Neural cell (in vitro differentiated cells): ENCODE measurements around the gene HDGFL3. TPM values are rescaled to one million over a fixed set of nuclear protein-coding genes. Genes with fewer than 3 reads are reported as not detected.

ENCODE experiments used
- H2AFZ ChIP-seq: fragments of 200-600, 300-800 bp; sonication (generic), shearing (Covaris generic); 2 replicates; pipeline ENCODE4 v1.6.0; 2014; ENCODE audit warnings: low read depth, mild to moderate bottlenecking, antibody characterized with exemption, low read length, moderate library complexity
- H3F3A ChIP-seq: fragments of 200-600 bp; shearing (Covaris generic); 2 replicates; pipeline ENCODE4 v1.6.1; 2016; ENCODE audit warnings: mild to moderate bottlenecking, moderate library complexity, mixed read lengths, antibody characterized with exemption, low read length; ENCODE audit not compliant: insufficient read depth, poor library complexity, severe bottlenecking
- H3K27ac ChIP-seq: fragments of 200-600, 300-800 bp; sonication (generic), shearing (Covaris generic); 2 replicates; pipeline ENCODE4 v1.5.1; 2014; ENCODE audit warnings: mild to moderate bottlenecking, low read length, moderate library complexity
- H3K27me3 ChIP-seq: fragments of 300-800, 200-600 bp; sonication (generic), shearing (Covaris generic); 2 replicates; pipeline ENCODE4 v1.6.0; 2014; ENCODE audit warnings: mild to moderate bottlenecking, low read depth, low read length, moderate library complexity; ENCODE audit not compliant: insufficient read depth
- H3K36me3 ChIP-seq: fragments of 300-800, 200-600 bp; sonication (generic), shearing (Covaris generic); 2 replicates; pipeline ENCODE4 v1.5.1; 2014; ENCODE audit warnings: mild to moderate bottlenecking, antibody characterized with exemption, low read length, moderate library complexity; ENCODE audit not compliant: insufficient read depth
- H3K4me2 ChIP-seq: fragments of 300-800, 200-600 bp; sonication (generic), shearing (Covaris generic); 2 replicates; pipeline ENCODE4 v1.6.0; 2014; ENCODE audit warnings: mild to moderate bottlenecking, low read length
- H3K4me3 ChIP-seq: fragments of 300-800, 200-600 bp; sonication (generic), shearing (Covaris generic); 2 replicates; pipeline ENCODE4 v1.5.1; 2014; ENCODE audit warnings: mild to moderate bottlenecking, low read length, moderate library complexity
- H3K79me2 ChIP-seq: fragments of 200-600 bp; shearing (Covaris generic); replicated peaks from 2 replicates; pipeline ENCODE4 v1.6.0; 2014; ENCODE audit warnings: mild to moderate bottlenecking, low read length, moderate library complexity; ENCODE audit not compliant: insufficient read depth
- H3K9ac ChIP-seq: fragments of 300-800, 200-600 bp; sonication (generic), shearing (Covaris generic); 2 replicates; pipeline ENCODE4 v1.6.1; 2016; ENCODE audit warnings: mild to moderate bottlenecking, low read length, mixed read lengths
- H3K9me2 ChIP-seq: fragments of 200-600 bp; shearing (Covaris generic); 2 replicates; pipeline ENCODE4 v1.6.1; 2016; ENCODE audit warnings: mild to moderate bottlenecking, low read length, mixed read lengths; ENCODE audit not compliant: insufficient read depth
- H3K9me3 ChIP-seq: fragments of 200-600, 300-800 bp; sonication (generic), shearing (Covaris generic); 2 replicates; pipeline ENCODE4 v1.6.1; 2016; ENCODE audit warnings: mild to moderate bottlenecking, mixed run types, low read length, moderate library complexity, mixed read lengths
- H4K20me1 ChIP-seq: fragments of 200-600 bp; shearing (Covaris generic); 2 replicates; pipeline ENCODE4 v1.6.1; 2016; ENCODE audit warnings: mild to moderate bottlenecking, mixed run types; ENCODE audit not compliant: insufficient read depth
- EZH2 ChIP-seq: fragments of 200-600, 300-800 bp; shearing (Covaris generic), sonication (generic); IDR thresholded peaks from 2 replicates; pipeline ENCODE4 v1.6.1; 2014; ENCODE audit warnings: antibody characterized with exemption, low read length, borderline replicate concordance, mild to moderate bottlenecking; ENCODE audit not compliant: insufficient read depth, poor library complexity, severe bottlenecking
- MXI1 ChIP-seq: fragments of 450-650 bp; conservative IDR thresholded peaks from 2 replicates; pipeline ENCODE4 v1.6.1; 2014; ENCODE audit warnings: antibody characterized with exemption, mild to moderate bottlenecking; ENCODE audit not compliant: poor library complexity, severe bottlenecking
- POLR2AphosphoS5 ChIP-seq: IDR thresholded peaks from 2 replicates; pipeline ENCODE4 v1.6.1; 2012
- RAD21 ChIP-seq: fragments of 450-650 bp; conservative IDR thresholded peaks from 2 replicates; pipeline ENCODE4 v1.6.1; 2014; ENCODE audit warnings: antibody characterized with exemption, mild to moderate bottlenecking, moderate library complexity
- SMC3 ChIP-seq: fragments of 450-650 bp; conservative IDR thresholded peaks from 2 replicates; pipeline ENCODE4 v1.6.1; 2014; ENCODE audit warnings: antibody characterized with exemption, mild to moderate bottlenecking, moderate library complexity; ENCODE audit not compliant: poor library complexity
- TAF1 ChIP-seq: IDR thresholded peaks from 2 replicates; pipeline ENCODE4 v1.6.1; 2012; ENCODE audit warnings: low read depth
- polyA plus RNA-seq: library from polyadenylated mRNA; depleted of rRNA; stranded (reverse); fragments of >200 nt; gene quantifications from 2 replicates; pipeline ENCODE4 v1.2.3, GENCODE V29; 2014
- TF ChIP-seq, protein P1 (sequence below): fragments of 450-650 bp; IDR thresholded peaks from 2 replicates; pipeline ENCODE4 v1.5.1; 2014; ENCODE audit warnings: antibody characterized with exemption, mild to moderate bottlenecking, moderate library complexity; ENCODE audit not compliant: poor library complexity, severe bottlenecking
- TF ChIP-seq, protein P2 (sequence below): IDR thresholded peaks from 2 replicates; pipeline ENCODE4 v1.6.1; 2012; ENCODE audit warnings: borderline replicate concordance

The HDGFL3 gene
- polyA plus RNA-seq, 1 donor from 2014 or later, result 339 TPM

DNA sequence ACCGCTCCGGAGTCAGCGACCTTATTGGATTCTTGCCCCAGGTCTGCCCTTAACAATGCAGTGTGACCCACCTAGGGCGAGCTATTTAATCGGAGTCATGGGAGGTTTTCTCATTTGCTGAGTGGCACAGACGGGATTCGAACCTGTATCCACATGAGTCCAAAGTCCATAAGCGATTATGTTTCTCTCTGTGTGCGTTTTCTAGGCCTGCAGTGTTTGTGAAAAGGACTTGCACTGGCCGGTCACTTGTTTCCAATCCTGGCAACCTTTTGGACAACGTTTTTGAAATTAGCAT lies 691 bp upstream of the HDGFL3 start:
- peak overlapping the region; percentile 86 for H3K4me3 ChIP-seq
- peak overlapping the region; percentile 93 for H3K9ac ChIP-seq
- H2AFZ ChIP-seq, result peak overlapping the region; percentile 97
- no peaks in the 10 kb centered on the region for H3F3A ChIP-seq
- H3K27ac ChIP-seq, result peak overlapping the region; percentile 88
- H3K9me3 ChIP-seq, result no peaks in the 10 kb centered on the region
- TF ChIP-seq POLR2AphosphoS5 (no peak), SMC3 (peak; percentile 31)
- TF ChIP-seq, protein P1, sequence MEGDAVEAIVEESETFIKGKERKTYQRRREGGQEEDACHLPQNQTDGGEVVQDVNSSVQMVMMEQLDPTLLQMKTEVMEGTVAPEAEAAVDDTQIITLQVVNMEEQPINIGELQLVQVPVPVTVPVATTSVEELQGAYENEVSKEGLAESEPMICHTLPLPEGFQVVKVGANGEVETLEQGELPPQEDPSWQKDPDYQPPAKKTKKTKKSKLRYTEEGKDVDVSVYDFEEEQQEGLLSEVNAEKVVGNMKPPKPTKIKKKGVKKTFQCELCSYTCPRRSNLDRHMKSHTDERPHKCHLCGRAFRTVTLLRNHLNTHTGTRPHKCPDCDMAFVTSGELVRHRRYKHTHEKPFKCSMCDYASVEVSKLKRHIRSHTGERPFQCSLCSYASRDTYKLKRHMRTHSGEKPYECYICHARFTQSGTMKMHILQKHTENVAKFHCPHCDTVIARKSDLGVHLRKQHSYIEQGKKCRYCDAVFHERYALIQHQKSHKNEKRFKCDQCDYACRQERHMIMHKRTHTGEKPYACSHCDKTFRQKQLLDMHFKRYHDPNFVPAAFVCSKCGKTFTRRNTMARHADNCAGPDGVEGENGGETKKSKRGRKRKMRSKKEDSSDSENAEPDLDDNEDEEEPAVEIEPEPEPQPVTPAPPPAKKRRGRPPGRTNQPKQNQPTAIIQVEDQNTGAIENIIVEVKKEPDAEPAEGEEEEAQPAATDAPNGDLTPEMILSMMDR, result peak; percentile 3
- TF ChIP-seq, protein P2, sequence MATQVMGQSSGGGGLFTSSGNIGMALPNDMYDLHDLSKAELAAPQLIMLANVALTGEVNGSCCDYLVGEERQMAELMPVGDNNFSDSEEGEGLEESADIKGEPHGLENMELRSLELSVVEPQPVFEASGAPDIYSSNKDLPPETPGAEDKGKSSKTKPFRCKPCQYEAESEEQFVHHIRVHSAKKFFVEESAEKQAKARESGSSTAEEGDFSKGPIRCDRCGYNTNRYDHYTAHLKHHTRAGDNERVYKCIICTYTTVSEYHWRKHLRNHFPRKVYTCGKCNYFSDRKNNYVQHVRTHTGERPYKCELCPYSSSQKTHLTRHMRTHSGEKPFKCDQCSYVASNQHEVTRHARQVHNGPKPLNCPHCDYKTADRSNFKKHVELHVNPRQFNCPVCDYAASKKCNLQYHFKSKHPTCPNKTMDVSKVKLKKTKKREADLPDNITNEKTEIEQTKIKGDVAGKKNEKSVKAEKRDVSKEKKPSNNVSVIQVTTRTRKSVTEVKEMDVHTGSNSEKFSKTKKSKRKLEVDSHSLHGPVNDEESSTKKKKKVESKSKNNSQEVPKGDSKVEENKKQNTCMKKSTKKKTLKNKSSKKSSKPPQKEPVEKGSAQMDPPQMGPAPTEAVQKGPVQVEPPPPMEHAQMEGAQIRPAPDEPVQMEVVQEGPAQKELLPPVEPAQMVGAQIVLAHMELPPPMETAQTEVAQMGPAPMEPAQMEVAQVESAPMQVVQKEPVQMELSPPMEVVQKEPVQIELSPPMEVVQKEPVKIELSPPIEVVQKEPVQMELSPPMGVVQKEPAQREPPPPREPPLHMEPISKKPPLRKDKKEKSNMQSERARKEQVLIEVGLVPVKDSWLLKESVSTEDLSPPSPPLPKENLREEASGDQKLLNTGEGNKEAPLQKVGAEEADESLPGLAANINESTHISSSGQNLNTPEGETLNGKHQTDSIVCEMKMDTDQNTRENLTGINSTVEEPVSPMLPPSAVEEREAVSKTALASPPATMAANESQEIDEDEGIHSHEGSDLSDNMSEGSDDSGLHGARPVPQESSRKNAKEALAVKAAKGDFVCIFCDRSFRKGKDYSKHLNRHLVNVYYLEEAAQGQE, result no peak
- H4K20me1 ChIP-seq, result peaks cover under 1% of the 10 kb centered on the region
- H3K27me3 ChIP-seq, result no peaks in the 10 kb centered on the region
- no peaks in the 10 kb centered on the region for H3K36me3 ChIP-seq
- peak overlapping the region; percentile 56 for H3K4me2 ChIP-seq
- H3K9me2 ChIP-seq, result no peaks in the 10 kb centered on the region
- peaks cover 41% of the 10 kb centered on the region for H3K79me2 ChIP-seq

DNA sequence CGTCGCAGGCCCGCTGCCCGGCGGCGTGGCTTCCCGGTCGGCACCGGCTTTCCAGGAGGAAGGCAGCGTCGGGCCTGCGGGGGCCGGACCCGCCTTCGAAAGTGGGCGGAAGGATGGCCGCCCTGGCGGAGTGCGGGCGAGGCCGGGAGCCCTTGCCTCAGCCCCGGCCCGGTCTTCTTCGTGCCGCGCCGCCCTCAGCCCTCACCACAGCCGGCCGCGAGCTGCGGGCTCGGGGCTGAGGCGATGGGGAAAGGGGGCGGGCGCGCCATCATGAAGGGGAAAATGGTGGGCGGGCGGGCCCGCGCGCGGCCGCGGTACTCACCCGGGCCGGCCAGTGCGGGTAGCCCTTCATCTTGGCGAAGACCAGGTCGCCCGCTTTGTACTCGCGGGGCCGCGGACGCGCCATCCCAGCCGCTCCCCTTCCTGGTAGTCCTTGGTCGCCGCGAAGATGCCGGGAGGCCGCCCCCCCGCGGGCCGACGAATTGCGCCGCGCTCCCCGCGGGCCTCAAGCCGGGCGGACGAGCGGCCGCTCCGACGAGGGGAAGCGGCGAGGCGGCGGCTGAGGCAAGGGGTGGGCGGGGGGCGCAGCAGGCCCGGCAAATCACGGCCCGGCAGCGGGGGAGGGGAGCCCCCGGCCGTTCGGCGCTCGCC lies 489 bp downstream of the HDGFL3 start:
- H3K9ac ChIP-seq, result peak overlapping the region; percentile 93
- H3K27me3 ChIP-seq, result no peaks in the 10 kb centered on the region
- H4K20me1 ChIP-seq, result peaks cover 8% of the 10 kb centered on the region
- peak overlapping the region; percentile 52 for H2AFZ ChIP-seq
- peaks cover 52% of the 10 kb centered on the region for H3K79me2 ChIP-seq
- no peaks in the 10 kb centered on the region for H3K9me2 ChIP-seq
- H3F3A ChIP-seq, result no peaks in the 10 kb centered on the region
- TF ChIP-seq RAD21 (no peak), SMC3 (no peak), POLR2AphosphoS5 (peak; percentile 4), MXI1 (peak; percentile 28), TAF1 (no peak), EZH2 (no peak)
- TF ChIP-seq, protein P1, result no peak
- H3K36me3 ChIP-seq, result no peaks in the 10 kb centered on the region
- H3K9me3 ChIP-seq, result no peaks in the 10 kb centered on the region
- H3K4me2 ChIP-seq, result no peak overlapping the region
- H3K4me3 ChIP-seq, result peak overlapping the region; percentile 86
- H3K27ac ChIP-seq, result peak overlapping the region; percentile 85
